PFSK-1 (cell line): ENCODE data around the gene KRT8.

ENCODE experiments used
- FOXP2 ChIP-seq: optimal IDR thresholded peaks from 2 replicates; pipeline ENCODE3; 2011; ENCODE audit warnings: borderline replicate concordance, control low read depth, inconsistent platforms; ENCODE audit not compliant: insufficient read depth; ENCODE audit errors: extremely low read length, extremely low read depth
- POLR2AphosphoS5 ChIP-seq: IDR thresholded peaks from 2 replicates; pipeline ENCODE4 v1.6.1; 2012; ENCODE audit warnings: low read depth, mild to moderate bottlenecking, control low read depth, low read length, moderate library complexity
- REST ChIP-seq, 2 experiments: IDR thresholded peaks; 2 replicates each; pipeline versions ENCODE4 v1.6.1 to v1.8.0; 2011 to 2012; ENCODE audit warnings: low read depth in 2 of 2, low read length in 2 of 2, control low read depth in 1 of 2, inconsistent platforms in 1 of 2, mild to moderate bottlenecking in 1 of 2, moderate library complexity in 1 of 2; ENCODE audit not compliant: insufficient read depth in 1 of 2
- SIN3A ChIP-seq: IDR thresholded peaks from 2 replicates; pipeline ENCODE4 v1.6.1; 2012; ENCODE audit warnings: mild to moderate bottlenecking, low read length, moderate library complexity, borderline replicate concordance; ENCODE audit not compliant: insufficient read depth
- TAF1 ChIP-seq: IDR thresholded peaks from 2 replicates; pipeline ENCODE4 v1.6.1; 2012; ENCODE audit warnings: low read length, control low read depth, borderline replicate concordance; ENCODE audit not compliant: insufficient read depth

Gene KRT8

GRCh38 chr12:52850681-52851080, 54.2 kb downstream of the KRT8 start:
- TF ChIP-seq TAF1, result no peak
- TF ChIP-seq FOXP2, result no peak
- TF ChIP-seq POLR2AphosphoS5, result no peak
- TF ChIP-seq REST (IDR thresholded peaks at IDR 0.05; ENCODE audit: insufficient read depth in 1 of 2, low read depth in 2 of 2, low read length in 2 of 2), result no peak

- no peak for TF ChIP-seq REST (IDR thresholded peaks at IDR 0.05; ENCODE audit: insufficient read depth in 1 of 2, low read depth in 2 of 2, low read length in 2 of 2)
- no peak for TF ChIP-seq POLR2AphosphoS5
- TF ChIP-seq TAF1, result no peak
- no peak for TF ChIP-seq SIN3A
- TF ChIP-seq FOXP2, result no peak
Observed at GRCh38 chr12:52849511-52849910, 55.4 kb downstream of the KRT8 start.

- TF ChIP-seq REST (IDR thresholded peaks at IDR 0.05; ENCODE audit: insufficient read depth in 1 of 2, low read depth in 2 of 2, low read length in 2 of 2), result no peak
- no peak for TF ChIP-seq TAF1
- TF ChIP-seq FOXP2, result no peak
- TF ChIP-seq POLR2AphosphoS5, result no peak
- TF ChIP-seq SIN3A, result no peak
Observed at GRCh38 chr12:52848661-52849255, 56.1 kb downstream of the KRT8 start, which contains the start of gene KRT78. Gene KRT78 (minus strand): TSS chr12:52848994. CDS start chr12:52848930, 64 bp downstream.

DNA sequence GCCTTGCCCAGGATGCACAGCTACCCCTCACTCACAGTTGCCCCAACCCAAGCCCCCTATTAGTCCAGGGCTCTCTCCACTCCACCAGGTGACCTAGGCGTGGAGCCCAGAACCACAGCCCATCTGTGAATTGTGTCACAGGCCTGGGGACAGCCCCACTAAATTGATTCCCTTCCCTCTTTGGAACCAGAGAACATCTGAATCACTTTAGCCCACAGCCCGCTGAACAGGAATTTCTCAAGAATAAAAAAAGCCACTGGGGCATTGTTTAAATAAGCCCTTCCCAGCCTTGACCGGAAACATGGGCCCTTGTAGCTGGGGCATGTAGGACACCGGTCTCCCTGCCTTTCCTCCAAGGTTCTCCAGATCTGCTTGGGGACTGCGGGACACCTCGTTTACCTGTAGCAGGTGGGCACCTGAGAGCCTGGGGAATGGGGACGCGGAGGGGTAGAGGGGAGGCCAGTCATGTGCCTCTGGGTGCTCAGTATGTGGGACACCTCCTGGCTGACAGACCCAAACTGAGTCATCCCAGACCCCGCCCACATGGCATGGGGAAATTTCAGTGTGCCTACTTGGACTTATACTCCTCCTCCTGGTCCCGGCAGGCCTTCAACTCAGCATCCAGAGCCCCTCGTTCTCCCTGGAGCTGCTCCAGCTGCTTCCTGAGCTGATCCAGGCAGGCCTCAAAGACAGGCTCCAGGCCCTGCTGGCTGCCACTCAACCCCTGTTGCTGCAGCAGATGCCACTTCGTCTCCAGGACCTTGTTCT, 57.4 kb downstream of the KRT8 start:
- TF ChIP-seq SIN3A, result no peak
- no peak for TF ChIP-seq REST (IDR thresholded peaks at IDR 0.05; ENCODE audit: insufficient read depth in 1 of 2, low read depth in 2 of 2, low read length in 2 of 2)
- no peak for TF ChIP-seq FOXP2
- no peak for TF ChIP-seq POLR2AphosphoS5
- no peak for TF ChIP-seq TAF1
